Transverse colon (tissue), 4 donors: Measurements from ENCODE around the gene THAP6.

Source experiments
- CTCF ChIP-seq, 5 experiments: fragments of 200-600 bp in 3 of 5; fragments of 450-650 bp in 2 of 5; sonication (generic) in 3 of 5; IDR thresholded peaks; 1 replicate in 2 of 5; 2 replicates in 3 of 5; pipeline ENCODE4 v1.5.1; 2016 to 2017; ENCODE audit warnings: antibody characterized with exemption in 5 of 5, inconsistent platforms in 3 of 5, mild to moderate bottlenecking in 2 of 5, moderate library complexity in 1 of 5
- POLR2AphosphoS5 ChIP-seq, 3 donors: sonication (generic); formaldehyde crosslinking; IDR thresholded peaks; one replicate each; pipeline ENCODE4 v1.6.1; 2016; ENCODE audit warnings: antibody characterized with exemption in 3 of 3

- TF ChIP-seq POLR2AphosphoS5 (IDR thresholded peaks at IDR 0.05) (no peak), CTCF (IDR thresholded peaks at IDR 0.05) (no peak)
Observed at GRCh38 chr4:75545526-75545925, 31.3 kb downstream of the THAP6 start.
